Upper lobe of right lung (tissue), 1 donor: Measurements from ENCODE around the gene USP24. TPM values are rescaled to one million over a fixed set of nuclear protein-coding genes. Genes with fewer than 3 reads are reported as not detected.

Experiments used
- ATAC-seq: fragments of 200-7000 bp; cut with Tn5 transposase; one replicate; pipeline ENCODE4 v1.9.1; 2020; ENCODE audit warnings: mild to moderate bottlenecking, moderate library complexity
- DNase-seq: peaks from one replicate; pipeline ENCODE4 v3.0.0-alpha.2; 2020
- H3K27ac ChIP-seq: fragments of 200-600 bp; one replicate; pipeline ENCODE4 v1.8.0; 2022
- H3K27me3 ChIP-seq: fragments of 200-600 bp; one replicate; pipeline ENCODE4 v1.8.0; 2022; ENCODE audit warnings: mild to moderate bottlenecking
- H3K36me3 ChIP-seq: fragments of 200-600 bp; one replicate; pipeline ENCODE4 v1.8.0; 2022
- H3K4me1 ChIP-seq: fragments of 200-600 bp; one replicate; pipeline ENCODE4 v1.8.0; 2022
- H3K4me3 ChIP-seq: fragments of 200-600 bp; one replicate; pipeline ENCODE4 v1.8.0; 2022; ENCODE audit warnings: mild to moderate bottlenecking
- H3K9me3 ChIP-seq: fragments of 200-600 bp; one replicate; pipeline ENCODE4 v1.8.0; 2022
- CTCF ChIP-seq: fragments of 200-600 bp; IDR thresholded peaks from one replicate; pipeline ENCODE4 v1.8.0; 2022; ENCODE audit warnings: antibody characterized with exemption
- intact Hi-C: fragments of 100-400 bp; cut with DNase I; formaldehyde crosslinking; loops from one replicate; pipeline ENCODE4 v1.11.0; 2022
- total RNA-seq: library from RNA; stranded (reverse); fragmentation: NEBNext Ultra II Directional; extraction: Animal tissue kit (Norgen Biotek cat#: 25700); gene quantifications from one replicate; pipeline ENCODE4 v1.2.1, GENCODE V29; 2021
- donor health status: DM: no; HTN: yes; CAD: no; lungs with severe emphysema.

The USP24 gene
- total RNA-seq, 1 donor from 2014 or later, result 39.5 TPM

DNA sequence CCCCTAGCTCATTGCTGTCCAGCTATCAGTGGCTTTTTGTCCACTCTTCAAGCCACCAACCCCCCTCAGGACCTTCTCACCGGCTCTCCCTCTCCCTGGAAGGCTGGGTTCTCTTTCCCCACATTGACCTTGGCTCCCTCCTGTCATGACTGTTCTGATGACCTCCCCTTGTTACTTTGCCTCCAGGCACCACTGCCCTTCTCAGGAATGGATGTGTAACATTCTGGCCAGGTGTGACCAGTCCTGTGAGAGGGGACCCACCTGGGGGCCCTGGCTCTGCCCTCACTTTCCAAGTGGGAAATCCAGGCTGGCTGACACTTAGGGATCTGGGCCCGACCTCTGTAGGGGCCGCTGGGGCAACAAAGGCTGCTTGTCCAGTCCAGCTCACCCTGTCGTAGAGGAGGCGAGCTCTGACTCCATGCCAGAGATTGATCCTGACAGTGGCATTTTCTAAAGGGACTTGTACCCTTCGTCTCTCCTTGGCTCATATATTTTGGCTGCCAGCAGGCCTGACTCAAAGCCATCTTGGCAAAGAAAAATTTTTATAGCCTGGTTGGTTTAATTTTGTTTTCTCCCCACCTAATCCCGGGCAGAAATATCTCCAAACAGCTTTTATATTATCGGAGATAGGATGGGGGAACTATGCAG, 37.9 kb upstream of the USP24 start:
- Histone ChIP-seq H3K27ac (no peak overlapping the region), H3K36me3 (no peaks in the 10 kb centered on the region), H3K9me3 (no peaks in the 10 kb centered on the region), H3K4me1 (no peaks in the 10 kb centered on the region), H3K27me3 (no peaks in the 10 kb centered on the region), H3K4me3 (no peak overlapping the region)
- no peak for TF ChIP-seq CTCF
- DNase-seq (no peak), ATAC-seq (no peak)
- intact Hi-C loops, result no loop called here

GRCh38 chr1:55250399-55251075, 35.4 kb upstream of the USP24 start:
- intact Hi-C loops, result no loop called here
- no peak for TF ChIP-seq CTCF
- Histone ChIP-seq H3K27me3 (no peaks in the 10 kb centered on the region), H3K9me3 (no peaks in the 10 kb centered on the region), H3K36me3 (no peaks in the 10 kb centered on the region), H3K27ac (no peak overlapping the region), H3K4me3 (no peak overlapping the region), H3K4me1 (no peaks in the 10 kb centered on the region)
- ATAC-seq (no peak), DNase-seq (no peak)

- ATAC-seq (no peak), DNase-seq (no peak)
- no peaks in the 10 kb centered on the region for H3K36me3 ChIP-seq
- no peak overlapping the region for H3K27ac ChIP-seq
- no peak for TF ChIP-seq CTCF
- no peaks in the 10 kb centered on the region for H3K27me3 ChIP-seq
- H3K9me3 ChIP-seq, result no peaks in the 10 kb centered on the region
- H3K4me3 ChIP-seq, result no peak overlapping the region
- no peaks in the 10 kb centered on the region for H3K4me1 ChIP-seq
- intact Hi-C loops, result no loop called here
These were observed 34.7 kb upstream of the USP24 start for GRCh38 chr1:55249646-55250398.

- ATAC-seq (no peak), DNase-seq (no peak)
- no peak for TF ChIP-seq CTCF
- intact Hi-C loops, result no loop called here
- Histone ChIP-seq H3K27ac (no peak overlapping the region), H3K4me1 (no peaks in the 10 kb centered on the region), H3K27me3 (no peaks in the 10 kb centered on the region), H3K9me3 (no peaks in the 10 kb centered on the region), H3K4me3 (no peak overlapping the region), H3K36me3 (no peaks in the 10 kb centered on the region)
These were observed 31.7 kb upstream of the USP24 start for GRCh38 chr1:55246896-55247295.

DNA sequence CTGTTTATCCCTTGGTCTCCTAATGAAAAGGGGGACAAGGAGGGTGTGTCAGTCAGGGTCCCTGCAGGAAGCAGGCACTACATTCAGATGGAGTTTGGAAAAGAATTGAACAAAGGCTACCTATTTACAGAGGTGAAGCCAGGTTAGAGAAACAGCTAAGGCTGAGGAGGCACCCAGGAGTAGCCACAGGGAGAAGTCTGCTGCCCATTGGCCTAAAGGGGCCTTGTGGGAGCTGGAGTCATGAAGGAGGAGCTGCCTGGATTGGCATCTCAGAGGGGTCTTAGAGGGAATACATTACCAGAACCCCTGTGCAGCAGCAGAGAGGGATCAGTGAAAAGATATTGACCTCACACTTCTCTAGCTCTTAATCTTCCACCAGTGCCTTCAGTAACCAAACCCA, 31.2 kb upstream of the USP24 start:
- Histone ChIP-seq H3K27ac (no peak overlapping the region), H3K36me3 (no peaks in the 10 kb centered on the region), H3K4me1 (no peaks in the 10 kb centered on the region), H3K4me3 (no peak overlapping the region), H3K27me3 (no peaks in the 10 kb centered on the region), H3K9me3 (no peaks in the 10 kb centered on the region)
- DNase-seq (no peak), ATAC-seq (no peak)
- intact Hi-C loops, result no loop called here
- no peak for TF ChIP-seq CTCF
